GM19463 (cell line): ENCODE data around the gene FNDC5.

Experiments
- ATAC-seq: cut with Tn5 transposase; IDR thresholded peaks from one replicate; pipeline ENCODE4 v1.9.1; 2021; ENCODE audit warnings: mild to moderate bottlenecking, moderate library complexity; ENCODE audit not compliant: unreplicated experiment

The FNDC5 gene

DNA sequence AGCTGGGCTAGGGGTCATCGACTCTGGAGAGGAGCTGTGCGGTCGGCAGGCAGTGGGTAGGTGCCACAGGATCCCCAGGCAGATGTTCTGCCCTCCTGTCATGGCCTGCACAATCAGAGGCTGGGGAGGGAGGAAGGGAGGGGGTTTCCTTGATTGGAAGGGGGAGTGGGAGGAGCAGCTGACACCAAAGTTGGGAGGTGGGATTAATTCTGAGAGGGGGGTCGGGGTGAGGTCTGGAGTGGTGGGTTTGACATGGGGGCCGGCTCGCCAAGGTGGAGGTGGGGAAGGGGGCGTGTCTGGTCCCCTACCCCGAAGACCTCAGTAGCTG, 14.9 kb upstream of the FNDC5 start:
- no peak for ATAC-seq

DNA sequence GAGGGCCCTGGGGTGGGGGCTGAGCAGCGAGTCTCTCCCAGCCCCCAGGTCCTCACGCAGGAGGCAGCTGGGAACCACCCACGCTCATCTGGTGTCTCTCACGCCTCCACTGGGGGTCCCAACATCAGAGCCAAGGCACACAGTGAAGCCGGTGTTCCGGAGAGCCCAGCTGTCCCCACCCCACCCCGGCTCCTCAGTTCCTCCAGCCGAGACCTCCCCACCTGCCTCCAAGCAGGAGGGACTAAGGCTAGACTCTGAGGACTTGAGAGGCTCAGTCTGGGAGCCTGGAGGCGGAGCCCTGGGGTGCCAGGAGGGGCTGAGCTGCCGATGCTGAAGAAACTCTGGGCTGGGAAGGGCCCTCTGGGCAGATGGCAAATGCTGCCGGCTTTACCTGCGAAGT, 14.0 kb upstream of the FNDC5 start:
- ATAC-seq: no peak

DNA sequence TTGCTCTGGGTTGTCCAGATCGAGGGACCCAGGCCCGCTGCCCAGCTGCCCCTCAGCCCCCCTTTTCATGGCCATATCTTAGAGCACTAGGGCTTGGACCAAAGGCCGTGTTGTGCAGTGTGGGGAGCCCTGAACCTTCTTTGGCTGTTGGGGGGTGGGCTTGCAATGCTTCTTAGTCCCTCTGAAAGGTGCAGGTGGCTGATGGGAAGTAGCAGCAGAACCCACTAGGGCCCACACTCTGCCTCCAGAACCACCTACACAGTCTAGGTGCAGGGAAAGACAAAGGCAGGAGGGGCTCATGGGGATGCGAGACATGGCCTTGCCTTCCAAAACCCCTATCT, 13.3 kb upstream of the FNDC5 start:
- ATAC-seq: no peak

DNA sequence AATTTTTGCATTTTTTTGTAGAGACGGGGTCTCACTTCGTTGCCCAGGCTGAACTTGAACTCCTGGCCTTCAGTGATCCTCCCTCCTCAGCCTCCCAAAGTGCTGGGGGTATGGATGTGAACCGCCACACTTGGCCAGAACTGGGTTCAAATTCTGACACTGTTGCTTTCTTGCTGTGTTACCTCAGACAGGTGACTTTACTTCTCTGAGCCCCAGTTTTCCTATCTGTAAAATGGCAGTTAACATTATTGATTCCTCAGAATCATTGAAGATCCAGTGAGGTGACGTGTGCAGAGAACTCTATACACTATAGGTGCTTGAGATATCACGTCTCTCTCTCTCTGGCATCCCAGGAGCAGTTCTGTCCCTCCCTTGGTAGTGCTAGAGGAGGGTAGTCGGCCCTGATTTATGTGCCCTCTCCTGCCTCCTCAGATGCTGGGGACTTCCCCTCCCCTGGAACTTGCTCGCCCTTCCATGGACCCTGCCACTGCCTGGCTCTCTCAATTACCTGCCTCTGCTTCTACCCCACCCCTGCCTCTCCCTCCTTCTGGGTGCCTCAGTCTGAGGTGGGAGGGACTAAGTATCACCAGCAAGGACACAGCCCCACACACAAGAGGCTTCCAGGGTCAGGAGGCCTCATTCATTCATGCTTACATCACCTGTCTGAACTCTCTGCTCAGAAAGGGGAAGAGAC, 12.8 kb upstream of the FNDC5 start:
- no peak for ATAC-seq

- no peak for ATAC-seq
These were observed 11.4 kb upstream of the FNDC5 start for GRCh38 chr1:32881871-32882850.

DNA sequence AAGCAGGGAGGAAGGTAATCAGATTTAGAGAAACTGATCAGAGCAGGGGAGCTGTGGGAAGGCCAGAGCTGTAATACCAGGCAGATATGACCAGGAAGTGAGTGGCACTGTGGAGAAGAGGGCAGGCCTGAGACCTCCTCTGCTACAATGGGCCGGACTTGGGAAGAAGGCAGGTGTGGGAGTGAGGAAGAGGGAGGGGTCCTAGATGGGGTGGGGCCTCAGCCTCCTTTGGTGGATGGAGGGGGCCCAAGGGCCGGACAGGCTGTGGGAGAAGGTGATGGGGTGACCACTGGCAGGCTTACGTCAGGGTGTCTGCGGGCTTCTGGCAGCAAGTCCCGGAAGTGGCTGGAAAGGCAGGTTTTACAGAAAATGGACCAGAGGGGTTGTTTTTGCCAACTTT, 10.6 kb upstream of the FNDC5 start:
- ATAC-seq: no peak

DNA sequence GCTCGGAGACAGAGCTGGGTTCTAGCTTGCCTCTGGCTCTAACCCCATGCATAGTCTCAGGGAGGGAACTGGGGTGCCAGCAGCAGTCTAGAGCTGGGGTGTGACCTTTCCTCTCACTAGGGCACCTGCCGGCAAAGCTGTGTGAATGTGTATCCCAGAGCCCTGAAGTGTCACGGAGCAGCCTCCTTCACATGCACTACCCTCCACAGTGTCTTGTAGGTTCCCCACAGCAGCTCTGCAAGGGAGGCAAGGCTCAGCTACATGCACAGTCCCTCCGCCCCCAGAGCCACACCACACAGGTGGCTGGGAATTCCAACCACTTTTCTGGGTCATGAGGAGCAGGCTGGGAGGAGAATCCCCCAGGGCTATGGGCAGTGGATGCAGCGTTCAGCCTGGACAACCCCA, 7.9 kb upstream of the FNDC5 start:
- ATAC-seq: no peak

- ATAC-seq: no peak
These were observed 7.5 kb upstream of the FNDC5 start for GRCh38 chr1:32878183-32878582.

- no peak for ATAC-seq
These were observed 6.7 kb upstream of the FNDC5 start for GRCh38 chr1:32877211-32878110.

DNA sequence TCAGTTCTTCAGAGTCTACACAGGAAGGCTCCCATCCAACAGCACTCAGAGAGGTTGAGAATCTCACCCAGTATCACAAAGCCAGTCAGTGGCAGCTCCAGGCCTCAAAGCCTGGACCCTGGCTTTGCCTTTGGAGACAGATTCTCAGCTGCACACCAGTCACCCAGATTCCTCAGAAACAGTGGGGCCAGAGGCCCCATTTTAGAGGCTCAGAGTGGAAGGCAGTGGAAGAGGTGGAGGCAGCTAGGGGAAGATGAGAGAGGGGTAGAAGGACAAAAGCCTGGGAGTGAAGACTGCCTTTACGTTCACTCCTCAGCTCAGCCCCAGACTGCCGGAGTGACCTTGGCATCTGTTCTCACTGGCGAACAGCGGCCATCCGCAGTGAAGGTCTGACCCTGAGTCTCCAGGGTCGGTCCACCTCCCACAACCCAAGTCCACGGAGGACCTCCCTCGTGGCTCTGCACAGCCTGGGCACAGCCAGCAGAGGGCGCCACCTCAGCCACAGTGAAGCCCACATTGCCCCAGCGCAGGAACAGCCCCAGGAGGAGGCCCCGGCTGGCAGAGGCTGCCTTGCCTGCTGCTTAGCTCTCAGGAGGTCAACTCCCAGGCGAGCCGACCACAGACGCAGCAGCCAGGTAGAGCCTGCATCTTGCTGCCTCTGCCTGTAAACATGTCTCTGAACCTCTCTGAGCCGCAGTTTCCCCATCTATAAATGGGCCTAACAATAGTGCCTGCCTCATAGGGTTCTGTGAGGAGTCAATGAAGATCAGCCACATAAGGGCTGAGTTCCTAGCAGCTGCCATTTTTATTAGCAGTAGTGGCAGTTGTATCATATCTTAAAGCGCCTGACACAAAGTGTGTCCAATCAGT, 5.9 kb upstream of the FNDC5 start:
- no peak for ATAC-seq

DNA sequence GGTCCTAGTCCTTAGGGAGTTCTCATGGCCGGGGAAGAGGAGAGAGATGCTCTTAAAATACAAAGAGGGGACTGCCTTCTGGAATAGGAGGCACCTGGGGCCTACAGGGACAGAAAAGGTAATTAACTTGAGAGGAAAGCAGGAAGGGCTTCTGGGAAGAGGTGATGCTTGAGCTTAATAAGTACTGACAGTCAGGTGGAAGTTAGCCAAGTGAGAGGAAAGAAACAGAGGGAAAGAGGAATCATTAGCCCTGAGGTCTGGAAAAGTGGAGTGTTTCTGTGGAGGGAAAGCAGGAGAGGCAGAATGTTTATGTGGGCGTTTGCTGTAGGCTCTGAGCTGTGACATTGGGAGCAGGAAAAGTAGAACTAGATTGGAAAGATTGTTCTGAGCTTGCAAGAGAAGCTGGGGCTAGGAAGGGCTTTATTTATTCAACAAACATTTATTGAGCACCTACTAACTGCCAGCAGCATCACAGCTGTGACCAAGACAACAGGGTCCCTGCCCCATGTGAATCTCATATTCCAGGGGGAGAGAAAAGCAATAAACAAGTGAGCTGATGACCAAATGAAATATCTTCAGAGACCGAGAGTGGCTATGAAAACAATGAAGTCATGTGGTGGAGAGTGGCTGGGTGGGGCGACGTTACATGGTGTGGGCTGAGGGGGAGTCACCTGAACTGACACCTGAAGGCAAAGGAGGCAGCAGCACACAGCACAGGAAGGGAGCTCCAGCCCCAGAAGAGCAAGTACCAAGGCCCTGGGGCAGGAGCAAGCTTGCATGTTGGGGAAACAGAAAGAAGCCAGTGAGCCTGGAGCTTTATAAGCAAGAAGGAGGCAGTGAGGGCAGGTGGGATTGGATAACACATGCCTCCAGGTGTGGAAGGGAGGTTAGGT, 4.4 kb upstream of the FNDC5 start:
- no peak for ATAC-seq

DNA sequence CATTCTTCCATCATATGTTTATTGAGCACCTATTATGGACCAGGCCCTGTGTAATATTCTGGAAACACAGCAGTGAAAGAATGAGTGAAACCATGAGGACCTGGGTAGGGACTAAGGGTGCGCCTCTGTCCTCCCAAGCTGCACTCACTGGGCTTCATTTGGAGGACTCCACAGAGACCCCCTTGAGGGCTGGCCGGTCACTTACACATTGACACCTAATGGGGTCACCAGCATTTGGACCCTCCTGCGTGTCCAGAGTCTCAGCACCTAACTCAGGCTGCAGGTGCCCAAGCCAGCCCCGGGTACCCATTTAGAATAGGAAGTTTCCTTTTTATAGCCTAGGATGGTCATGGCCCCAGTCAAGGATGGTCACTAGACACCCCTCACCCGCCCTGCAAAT, 2.8 kb upstream of the FNDC5 start:
- no peak for ATAC-seq

- no peak for ATAC-seq
These were observed 1.4 kb upstream of the FNDC5 start for GRCh38 chr1:32872192-32872460.

DNA sequence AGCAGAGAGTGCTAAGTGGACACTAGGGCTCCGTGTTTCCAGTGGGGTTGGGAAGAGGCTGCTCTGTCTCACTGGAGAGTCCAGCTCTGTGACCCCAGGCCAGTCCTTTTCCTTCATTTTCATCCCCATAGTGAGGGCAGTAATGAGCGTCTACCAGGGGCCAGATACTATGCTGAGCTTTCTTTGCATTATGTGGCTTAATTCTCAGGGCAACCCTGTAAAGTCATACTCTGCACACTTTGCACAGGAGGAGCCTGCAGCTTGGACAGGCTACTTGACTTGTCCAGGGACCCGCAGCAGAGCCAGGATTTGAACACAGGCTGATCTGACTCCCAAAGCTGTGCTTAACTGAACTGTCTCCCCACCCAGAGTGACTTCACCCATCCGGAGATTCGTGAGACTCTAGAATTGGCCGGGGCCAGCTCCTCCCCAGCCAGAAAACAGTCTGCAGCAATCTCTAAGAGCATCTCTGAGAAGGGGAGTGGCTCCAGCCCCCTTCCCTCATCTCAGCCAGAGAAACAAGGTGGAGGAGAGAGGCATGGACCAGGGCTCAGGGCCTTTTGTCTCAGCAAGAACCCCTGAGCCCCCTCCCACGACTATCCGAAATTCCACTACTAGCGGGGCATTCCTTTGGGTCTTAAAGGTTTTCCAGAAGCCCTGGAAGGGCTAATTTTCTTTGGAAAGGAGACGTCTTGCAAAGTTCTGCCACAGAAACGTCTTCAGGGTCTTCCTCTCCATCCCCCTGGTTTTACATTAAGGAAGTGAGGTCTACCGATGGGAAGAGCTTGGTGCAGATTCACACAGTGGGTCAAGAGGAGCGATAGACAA, 866 bp upstream of the FNDC5 start:
- no peak for ATAC-seq

GRCh38 chr1:32869923-32870614, 643 bp downstream of the FNDC5 start:
- no peak for ATAC-seq

GRCh38 chr1:32868806-32869455, 1.8 kb downstream of the FNDC5 start:
- no peak for ATAC-seq

DNA sequence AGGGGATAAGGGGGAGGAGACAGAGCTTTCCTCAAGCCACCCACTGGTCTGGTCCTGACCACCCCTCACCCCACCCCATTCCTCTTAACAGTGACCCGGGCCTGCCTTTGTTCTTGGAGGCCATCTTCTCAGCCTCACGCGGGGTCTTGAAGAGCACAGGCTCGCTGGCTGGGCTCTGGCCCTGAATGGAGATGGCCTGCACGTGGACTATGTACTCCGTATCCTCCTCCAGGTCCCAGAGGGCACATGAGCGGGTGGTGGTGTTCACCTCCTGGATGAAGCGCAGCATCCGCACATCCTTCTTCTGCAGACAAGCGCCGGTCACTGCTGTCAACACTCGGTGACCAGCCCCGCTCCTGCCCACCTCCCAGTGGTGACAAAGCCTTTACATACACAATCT, 2.6 kb downstream of the FNDC5 start:
- ATAC-seq: no peak

- ATAC-seq: no peak
These were observed 3.0 kb downstream of the FNDC5 start for GRCh38 chr1:32867671-32868070.
